HEK293 (cell line): ENCODE data around the gene RSPRY1.

ENCODE experiments used
- CTCF ChIA-PET: fragments of 350-600 bp; formaldehyde crosslinking; extraction: SDS; loops from one replicate; lab custom pipeline; 2021; ENCODE audit warnings: antibody characterized with exemption; lab: Yijun Ruan, JAX
- POLR2A ChIA-PET: fragments of 300-600 bp; formaldehyde crosslinking; extraction: SDS; loops from one replicate; lab custom pipeline; 2020; ENCODE audit warnings: antibody characterized with exemption, inconsistent platforms; lab: Yijun Ruan, JAX
- H3K27ac ChIP-seq: fragments of 200-500 bp; sonication (Bioruptor generic); 2 replicates; pipeline ENCODE4 v1.5.1; 2014; ENCODE audit warnings: low read depth, low read length, control low read depth, inconsistent platforms; ENCODE audit errors: extremely low read depth
- H3K36me3 ChIP-seq, 2 experiments: fragments of 200-500 bp in 1 of 2; sonication (Bioruptor generic) in 1 of 2; 1 replicate in 1 of 2; 2 replicates in 1 of 2; pipeline ENCODE4 v1.5.1; 2014 to 2017; ENCODE audit warnings: inconsistent platforms in 2 of 2, low read length in 2 of 2; ENCODE audit not compliant: control insufficient read depth in 2 of 2, insufficient read depth in 1 of 2
- H3K4me1 ChIP-seq: fragments of 200-500 bp; sonication (Bioruptor generic); 2 replicates; pipeline ENCODE4 v1.5.1; 2014; ENCODE audit warnings: mild to moderate bottlenecking, low read length, inconsistent platforms; ENCODE audit not compliant: control insufficient read depth, insufficient read depth
- H3K4me3 ChIP-seq: 2 replicates; pipeline ENCODE4 v1.5.1; 2011; ENCODE audit warnings: low read depth, mild to moderate bottlenecking, control low read depth, low read length, moderate library complexity
- H3K9me3 ChIP-seq: fragments of 200-500 bp; sonication (Bioruptor generic); 2 replicates; pipeline ENCODE4 v1.5.1; 2014; ENCODE audit warnings: low read depth, low read length, inconsistent platforms; ENCODE audit not compliant: control insufficient read depth, insufficient read depth
- CTCF ChIP-seq: fragments of 450-650 bp; formaldehyde crosslinking; IDR thresholded peaks from 2 replicates; pipeline ENCODE4 v1.5.1; 2016; ENCODE audit warnings: missing biosample characterization, missing genetic modification characterization
- ELK4 ChIP-seq: IDR thresholded peaks from 2 replicates; pipeline ENCODE4 v1.6.1; 2011; ENCODE audit warnings: mild to moderate bottlenecking, low read depth, low read length, borderline replicate concordance
- GLIS2 ChIP-seq: fragments of 450-650 bp; formaldehyde crosslinking; IDR thresholded peaks from 2 replicates; pipeline ENCODE4 v1.5.1; 2016; ENCODE audit warnings: missing biosample characterization, missing genetic modification characterization
- PRDM1 ChIP-seq: fragments of 450-650 bp; formaldehyde crosslinking; IDR thresholded peaks from 2 replicates; pipeline ENCODE4; 2016; ENCODE audit warnings: missing biosample characterization, missing genetic modification characterization
- PRDM10 ChIP-seq: fragments of 450-650 bp; formaldehyde crosslinking; IDR thresholded peaks from 2 replicates; pipeline ENCODE4 v1.5.1; 2016; ENCODE audit warnings: missing biosample characterization, missing genetic modification characterization
- REPIN1 ChIP-seq: fragments of 450-650 bp; formaldehyde crosslinking; IDR thresholded peaks from 2 replicates; pipeline ENCODE4 v1.5.1; 2017; ENCODE audit warnings: missing biosample characterization, missing genetic modification characterization, low read depth
- SCRT2 ChIP-seq: fragments of 450-650 bp; formaldehyde crosslinking; IDR thresholded peaks from 2 replicates; pipeline ENCODE4 v1.5.1; 2016; ENCODE audit warnings: missing biosample characterization, missing genetic modification characterization
- ZIC2 ChIP-seq: fragments of 450-650 bp; formaldehyde crosslinking; IDR thresholded peaks from 2 replicates; pipeline ENCODE4 v1.5.1; 2016; ENCODE audit warnings: missing biosample characterization, missing genetic modification characterization
- ZNF112 ChIP-seq: fragments of 450-650 bp; formaldehyde crosslinking; IDR thresholded peaks from 2 replicates; pipeline ENCODE4 v1.5.0; 2017; ENCODE audit warnings: missing biosample characterization, missing genetic modification characterization
- ZNF157 ChIP-seq: fragments of 450-650 bp; formaldehyde crosslinking; IDR thresholded peaks from 2 replicates; pipeline ENCODE4 v1.5.1; 2016; ENCODE audit warnings: missing biosample characterization, missing genetic modification characterization
- ZNF214 ChIP-seq: fragments of 450-650 bp; formaldehyde crosslinking; IDR thresholded peaks from 2 replicates; pipeline ENCODE4 v1.5.1; 2017; ENCODE audit warnings: missing biosample characterization, mild to moderate bottlenecking, missing genetic modification characterization, borderline replicate concordance
- ZNF280C ChIP-seq: fragments of 450-650 bp; formaldehyde crosslinking; IDR thresholded peaks from 2 replicates; pipeline ENCODE4 v1.5.1; 2016; ENCODE audit warnings: missing biosample characterization, missing genetic modification characterization
- ZNF366 ChIP-seq: fragments of 450-650 bp; formaldehyde crosslinking; conservative IDR thresholded peaks from 2 replicates; pipeline ENCODE4 v1.5.1; 2016; ENCODE audit warnings: missing biosample characterization, missing genetic modification characterization
- ZNF394 ChIP-seq: fragments of 450-650 bp; formaldehyde crosslinking; IDR thresholded peaks from 2 replicates; pipeline ENCODE4 v1.5.1; 2016; ENCODE audit warnings: missing biosample characterization, missing genetic modification characterization, mild to moderate bottlenecking, moderate library complexity, borderline replicate concordance
- ZNF426 ChIP-seq: fragments of 450-650 bp; formaldehyde crosslinking; IDR thresholded peaks from 2 replicates; pipeline ENCODE4 v1.5.1; 2017; ENCODE audit warnings: missing biosample characterization, missing genetic modification characterization, mild to moderate bottlenecking, inconsistent platforms, moderate library complexity
- ZNF514 ChIP-seq: fragments of 450-650 bp; formaldehyde crosslinking; IDR thresholded peaks from 2 replicates; pipeline ENCODE4 v1.5.1; 2016; ENCODE audit warnings: missing biosample characterization, missing genetic modification characterization
- ZNF558 ChIP-seq: fragments of 450-650 bp; formaldehyde crosslinking; IDR thresholded peaks from 2 replicates; pipeline ENCODE4 v1.5.1; 2016; ENCODE audit warnings: missing biosample characterization, missing genetic modification characterization
- ZNF654 ChIP-seq: fragments of 450-650 bp; formaldehyde crosslinking; IDR thresholded peaks from 2 replicates; pipeline ENCODE4 v1.5.1; 2016; ENCODE audit warnings: low read depth, missing biosample characterization, missing genetic modification characterization
- ZNF664 ChIP-seq: fragments of 450-650 bp; formaldehyde crosslinking; IDR thresholded peaks from 2 replicates; pipeline ENCODE4 v1.5.1; 2016; ENCODE audit warnings: missing biosample characterization, missing genetic modification characterization
- ZNF677 ChIP-seq: fragments of 450-650 bp; IDR thresholded peaks from 2 replicates; pipeline ENCODE4 v1.5.0; 2018; ENCODE audit warnings: missing biosample characterization, mild to moderate bottlenecking, missing genetic modification characterization, moderate library complexity
- ZNF768 ChIP-seq: fragments of 450-650 bp; formaldehyde crosslinking; IDR thresholded peaks from 2 replicates; pipeline ENCODE4 v1.5.1; 2018; ENCODE audit warnings: missing biosample characterization, mild to moderate bottlenecking, missing genetic modification characterization
- ZNF792 ChIP-seq: fragments of 450-650 bp; formaldehyde crosslinking; IDR thresholded peaks from 2 replicates; pipeline ENCODE4 v1.5.1; 2016; ENCODE audit warnings: missing biosample characterization, missing genetic modification characterization
- ZSCAN23 ChIP-seq: fragments of 450-650 bp; formaldehyde crosslinking; IDR thresholded peaks from 2 replicates; pipeline ENCODE4 v1.5.1; 2016; ENCODE audit warnings: missing biosample characterization, missing genetic modification characterization

The RSPRY1 gene

GRCh38 chr16:57167953-57168352 is 18.2 kb upstream of the RSPRY1 start (continued):
- TF ChIP-seq ZNF426 (no peak), ZNF654 (peak; percentile 68), ZNF792 (no peak), PRDM10 (tag by site-specific recombination) (no peak), ZNF514 (tag by site-specific recombination) (no peak), CTCF (tag by site-specific recombination) (peak; percentile 72), PRDM1 (tag by site-specific recombination) (peak; percentile 96), ZSCAN23 (tag by site-specific recombination) (no peak), ZNF366 (tag by site-specific recombination) (0 out of 2 replicates have a peak, but pooled peaks have one; percentile 12), ZNF677 (tag by site-specific recombination) (no peak)

- Histone ChIP-seq H3K36me3 (peaks cover 28 to 74% of the 10 kb centered on the region in 2 experiments), H3K27ac (no peak overlapping the region), H3K9me3 (no peaks in the 10 kb centered on the region), H3K4me1 (no peaks in the 10 kb centered on the region), H3K4me3 (no peak overlapping the region)
- ChIA-PET POLR2A (no interaction called here), CTCF (interaction anchor here (0.6 to 1.4 kb wide), 4 partner anchors 11 to 467 kb away, joined by 3 to 7 read pairs (median 5); partner anchors contain the start of gene CPNE2)
- TF ChIP-seq ZNF792 (no peak), ZNF558 (tag by site-specific recombination) (no peak), ELK4 (no peak), ZNF280C (tag by site-specific recombination) (no peak), SCRT2 (tag by site-specific recombination) (no peak), ZNF768 (tag by site-specific recombination) (no peak), ZNF394 (tag by site-specific recombination) (no peak), ZNF157 (tag by site-specific recombination) (no peak), ZIC2 (no peak), ZNF112 (tag by site-specific recombination) (no peak), REPIN1 (no peak), ZNF514 (tag by site-specific recombination) (no peak), GLIS2 (tag by site-specific recombination) (no peak), ZNF664 (tag by site-specific recombination) (no peak), ZNF214 (tag by site-specific recombination) (no peak)
Measured at GRCh38 chr16:57169327-57169726, 16.8 kb upstream of the RSPRY1 start.
